SU-DHL-6 (cell line): ENCODE results near the gene SEC16A.

Experiments
- CTCF ChIP-seq: fragments of 200-600 bp; sonication (generic); IDR thresholded peaks from one replicate; pipeline ENCODE4 v1.5.1; 2017; ENCODE audit warnings: antibody characterized with exemption, mild to moderate bottlenecking, low read length, moderate library complexity; ENCODE audit not compliant: insufficient read depth, poor library complexity, severe bottlenecking
- EZH2phosphoT487 ChIP-seq: fragments of 200-600 bp; sonication (generic), shearing (Covaris generic); conservative IDR thresholded peaks from 2 replicates; pipeline ENCODE4 v1.6.1; 2018; ENCODE audit warnings: mild to moderate bottlenecking, antibody characterized with exemption, low read length, moderate library complexity, mixed read lengths

- TF ChIP-seq CTCF (no peak), EZH2phosphoT487 (no peak)
Observed at GRCh38 chr9:136493567-136493971, 10.7 kb upstream of the SEC16A start.
